Measurements from ENCODE around the gene LCMT1. TPM values are rescaled to one million over a fixed set of nuclear protein-coding genes. Genes with fewer than 3 reads are reported as not detected.

Gene LCMT1
- total and polyA plus RNA-seq, 2 of the 13 experiments (the other 11 are each of a cell fraction or from before 2014, with no cell fraction given) = 41.2 to 48.7 TPM

DNA sequence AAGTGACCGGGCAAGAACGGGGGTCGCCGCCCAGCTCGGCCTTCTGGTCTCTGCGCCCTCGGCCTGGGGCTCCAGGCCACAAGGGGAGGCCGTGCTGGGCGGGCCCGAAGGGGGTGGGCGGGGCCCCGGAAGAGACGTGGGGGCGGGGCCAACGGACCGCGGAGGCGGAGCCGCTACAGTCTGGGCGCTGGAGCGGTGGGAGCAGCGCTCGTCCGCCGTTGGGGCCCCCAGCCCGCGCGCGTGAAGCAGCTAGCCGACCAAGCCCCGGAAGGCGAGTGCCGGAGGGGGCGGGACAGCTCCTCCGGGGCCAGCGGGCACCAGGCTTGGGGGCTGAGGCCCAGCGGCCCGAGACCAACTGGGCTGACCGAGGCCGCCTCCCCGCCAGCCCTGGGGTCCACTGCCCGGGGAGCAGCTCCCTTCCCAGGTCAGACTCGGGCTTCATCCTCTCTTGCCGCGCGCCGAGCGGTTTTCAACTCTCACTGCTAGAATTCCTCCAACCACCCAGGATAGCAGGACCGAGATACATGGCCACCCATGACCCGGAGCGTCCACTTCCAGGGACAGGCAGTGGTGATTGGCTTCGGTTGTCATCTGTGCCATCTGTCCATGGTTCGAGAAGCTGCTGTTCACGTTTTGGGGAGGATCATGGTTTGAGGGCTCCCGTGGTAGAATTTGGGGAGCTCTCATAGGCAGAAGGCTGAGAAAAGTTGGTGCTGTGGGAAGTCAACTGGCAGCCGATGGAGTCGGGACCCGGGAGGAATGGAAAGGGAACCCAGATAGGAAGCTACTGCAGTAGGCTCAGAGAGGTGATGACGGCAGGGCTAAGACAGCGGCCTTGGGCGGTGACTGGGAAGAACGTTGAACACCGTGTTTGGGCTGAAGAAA is 44.6 kb upstream of the LCMT1 start (continued):
- TF ChIP-seq ZNF407 (CRISPR knock-in tag; IDR thresholded peaks at IDR 0.05; ENCODE audit: not compliant biosample characterization) (no peak), MAFK (conservative IDR thresholded peaks at IDR 0.05 in 1 of 2, IDR thresholded peaks at IDR 0.05 in 1 of 2; ENCODE audit: low read length in 2 of 2) (no peak), ZNF570 (CRISPR knock-in tag; IDR thresholded peaks at IDR 0.05; ENCODE audit: borderline replicate concordance) (no peak), ZNF367 (CRISPR knock-in tag; IDR thresholded peaks at IDR 0.05; ENCODE audit: borderline replicate concordance) (no peak; the same call in 1 of the 2 replicates), ZNF501 (CRISPR knock-in tag; IDR thresholded peaks at IDR 0.05) (peak; percentile 77), AKAP8 (CRISPR knock-in tag; IDR thresholded peaks at IDR 0.05) (0 out of 2 replicates have a peak, but pooled peaks have one; percentile 54), ZXDC (CRISPR knock-in tag; IDR thresholded peaks at IDR 0.05) (0 out of 2 replicates have a peak, but pooled peaks have one; percentile 35), GZF1 (CRISPR knock-in tag; IDR thresholded peaks at IDR 0.05) (0 out of 2 replicates have a peak, but pooled peaks have one; percentile 58), NFKBIZ (CRISPR knock-in tag; IDR thresholded peaks at IDR 0.05) (no peak), ZFY (CRISPR knock-in tag; IDR thresholded peaks at IDR 0.05) (peak; percentile 84), PCBP2 (optimal IDR thresholded peaks at IDR 0.05; ENCODE audit: low read depth, low read length, poor library complexity, severe bottlenecking) (no peak)
- TF ChIP-seq, protein P1, sequence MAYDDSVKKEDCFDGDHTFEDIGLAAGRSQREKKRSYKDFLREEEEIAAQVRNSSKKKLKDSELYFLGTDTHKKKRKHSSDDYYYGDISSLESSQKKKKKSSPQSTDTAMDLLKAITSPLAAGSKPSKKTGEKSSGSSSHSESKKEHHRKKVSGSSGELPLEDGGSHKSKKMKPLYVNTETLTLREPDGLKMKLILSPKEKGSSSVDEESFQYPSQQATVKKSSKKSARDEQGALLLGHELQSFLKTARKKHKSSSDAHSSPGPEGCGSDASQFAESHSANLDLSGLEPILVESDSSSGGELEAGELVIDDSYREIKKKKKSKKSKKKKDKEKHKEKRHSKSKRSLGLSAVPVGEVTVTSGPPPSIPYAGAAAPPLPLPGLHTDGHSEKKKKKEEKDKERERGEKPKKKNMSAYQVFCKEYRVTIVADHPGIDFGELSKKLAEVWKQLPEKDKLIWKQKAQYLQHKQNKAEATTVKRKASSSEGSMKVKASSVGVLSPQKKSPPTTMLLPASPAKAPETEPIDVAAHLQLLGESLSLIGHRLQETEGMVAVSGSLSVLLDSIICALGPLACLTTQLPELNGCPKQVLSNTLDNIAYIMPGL (CRISPR knock-in tag; IDR thresholded peaks at IDR 0.05; ENCODE audit: borderline replicate concordance in 1 of 2, low read depth in 1 of 2) = peak in 1 of 2 experiments; percentile 63; a peak in 3 of 4 replicates
